Muscle of arm (tissue), 12 donors: ENCODE measurements around the gene SLC25A36. TPM values are rescaled to one million over a fixed set of nuclear protein-coding genes. Genes with fewer than 3 reads are reported as not detected.
"Not testable (repeated sequence)": the region's sequence is repeated elsewhere in the genome, so short reads cannot be mapped to it uniquely, and the experiment has no call there.

Source experiments
- DNase-seq: peaks from one replicate; pipeline ENCODE4 v3.0.0-alpha.2; 2013
- polyA plus RNA-seq, 12 donors: library from polyadenylated mRNA; unstranded; fragments of 120-200 nt; gene quantifications; one replicate each; pipeline ENCODE4 v1.2.1, GENCODE V29; 2013; ENCODE audit not compliant: insufficient read length in 12 of 12

The SLC25A36 gene
- polyA plus RNA-seq, 12 donors, result 50.3 to 107 (median 82.1) TPM; not detected in 1

DNA sequence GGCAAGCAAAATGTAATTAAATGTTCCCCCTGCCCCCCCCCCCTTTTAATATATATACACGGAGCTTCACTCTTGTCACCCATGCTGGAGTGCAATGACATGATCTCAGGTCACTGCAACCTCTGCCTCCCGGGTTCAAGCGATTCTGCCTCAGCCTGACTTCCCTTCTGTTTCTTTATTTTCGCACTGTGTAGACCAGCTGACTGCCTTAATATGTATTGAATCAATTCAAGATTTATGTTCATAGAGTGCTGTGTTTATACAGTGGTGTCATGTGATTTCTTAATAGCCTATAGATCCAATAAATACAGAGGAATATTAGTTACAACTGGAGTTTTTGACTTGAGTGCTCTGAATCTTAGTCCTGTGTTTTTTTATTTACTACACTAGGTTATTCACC lies 39.0 kb downstream of the SLC25A36 start:
- no peak for DNase-seq

DNA sequence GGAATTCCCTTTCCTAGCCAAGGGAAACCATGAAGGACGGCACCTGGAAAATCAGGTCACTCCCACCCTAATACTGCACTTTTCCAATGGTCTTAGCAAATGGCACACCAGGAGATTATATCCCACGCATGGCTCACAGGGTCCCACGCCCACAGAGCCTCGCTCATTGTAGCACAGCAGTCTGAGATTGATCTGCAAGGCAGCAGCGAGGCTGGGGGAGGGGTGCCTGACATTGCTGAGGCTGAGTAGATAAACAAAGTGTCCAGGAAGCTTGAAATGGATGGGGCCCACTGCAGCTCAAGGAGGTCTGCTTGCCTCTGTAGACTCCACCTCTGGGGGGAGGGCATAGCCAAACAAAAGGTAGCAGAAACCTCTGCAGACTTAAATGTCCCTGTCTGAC lies 46.2 kb downstream of the SLC25A36 start:
- not testable (repeated sequence) for DNase-seq

DNA sequence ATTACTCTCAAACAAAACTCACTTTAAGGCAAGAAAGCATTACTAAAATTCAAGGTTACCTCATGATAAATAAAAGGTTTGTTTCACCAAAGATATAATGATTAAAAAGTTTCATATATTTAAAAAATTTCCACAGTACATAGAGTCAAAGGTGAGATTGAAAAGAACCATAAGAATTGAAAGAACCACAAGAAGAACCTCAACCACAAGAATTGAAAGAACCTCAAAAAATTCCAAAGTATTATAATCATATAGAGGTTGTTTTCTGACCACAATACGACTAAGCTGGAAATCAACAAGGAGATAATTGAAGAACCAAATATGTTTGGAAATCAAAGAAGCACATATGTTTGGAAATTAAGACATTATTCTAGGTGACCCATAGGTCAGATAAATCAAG lies 52.7 kb downstream of the SLC25A36 start:
- DNase-seq, result no peak

DNA sequence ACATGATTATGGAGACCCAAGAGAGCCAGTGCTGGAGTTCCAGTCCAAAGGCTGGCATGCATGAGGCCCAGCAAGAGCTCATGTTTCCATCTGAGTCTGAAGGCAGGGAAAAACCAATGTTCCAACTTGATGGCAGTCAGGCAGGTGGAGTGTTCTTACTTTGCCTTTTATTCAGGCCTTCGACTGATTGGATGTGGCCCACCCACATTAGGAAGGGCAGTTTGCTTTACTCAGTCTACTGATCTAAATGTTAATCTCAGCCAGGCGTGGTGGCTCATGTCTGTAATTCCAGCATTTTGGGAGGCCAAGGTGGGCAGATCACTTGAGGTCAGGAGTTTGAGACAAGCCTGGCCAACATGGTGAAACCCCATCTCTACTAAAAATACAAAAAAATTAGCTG lies 53.2 kb downstream of the SLC25A36 start:
- DNase-seq, result not testable (repeated sequence)

DNA sequence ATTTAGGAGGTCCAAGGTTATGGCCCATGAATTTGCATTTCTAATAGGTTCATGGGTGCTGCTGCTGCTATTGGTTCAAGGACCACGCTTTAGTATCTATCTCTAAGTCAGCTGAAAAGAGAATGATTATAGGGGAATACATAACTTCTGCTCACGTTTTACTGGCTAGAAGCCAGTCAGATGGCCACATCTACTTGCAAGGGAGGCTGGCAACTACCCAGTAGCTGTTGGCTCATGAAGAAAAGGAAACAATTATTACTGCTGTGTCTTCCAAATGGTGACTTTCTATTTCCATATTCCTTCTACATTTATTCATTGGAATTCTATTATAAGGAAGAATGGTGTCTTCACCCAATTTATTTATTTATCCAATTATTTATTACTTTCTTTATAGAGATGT lies 54.2 kb downstream of the SLC25A36 start:
- DNase-seq, result no peak

DNA sequence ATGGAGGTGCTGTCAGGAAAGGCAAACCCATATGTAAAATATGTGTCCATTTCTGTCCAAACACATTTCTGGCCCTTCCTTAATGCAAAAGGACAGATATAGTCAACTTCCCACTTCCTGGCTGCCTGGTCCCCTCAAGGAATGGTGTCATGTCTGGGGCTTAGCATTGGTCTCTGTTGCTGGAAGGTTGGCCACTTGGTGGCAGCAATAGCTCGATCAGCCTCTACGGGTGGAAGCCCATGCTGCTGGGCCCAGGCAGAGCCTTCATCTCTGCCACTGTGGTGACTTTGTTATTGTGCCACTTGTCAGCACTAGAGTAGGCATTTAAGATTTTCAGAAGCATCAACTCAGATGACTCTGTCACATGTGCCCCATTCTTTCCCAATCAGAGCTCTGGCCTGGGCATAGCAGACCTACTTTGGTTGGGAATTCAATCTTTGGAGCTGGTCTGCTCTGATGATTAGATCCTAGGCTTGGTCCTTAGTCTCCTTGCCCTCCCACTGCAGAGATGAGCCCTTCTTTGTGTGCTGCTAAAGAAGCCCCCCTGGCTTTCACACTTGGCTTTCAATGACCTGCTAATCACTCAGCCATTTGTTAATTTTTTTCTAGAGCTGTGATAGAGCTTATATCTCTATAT lies 58.5 kb downstream of the SLC25A36 start:
- DNase-seq, result peak; percentile 72

DNA sequence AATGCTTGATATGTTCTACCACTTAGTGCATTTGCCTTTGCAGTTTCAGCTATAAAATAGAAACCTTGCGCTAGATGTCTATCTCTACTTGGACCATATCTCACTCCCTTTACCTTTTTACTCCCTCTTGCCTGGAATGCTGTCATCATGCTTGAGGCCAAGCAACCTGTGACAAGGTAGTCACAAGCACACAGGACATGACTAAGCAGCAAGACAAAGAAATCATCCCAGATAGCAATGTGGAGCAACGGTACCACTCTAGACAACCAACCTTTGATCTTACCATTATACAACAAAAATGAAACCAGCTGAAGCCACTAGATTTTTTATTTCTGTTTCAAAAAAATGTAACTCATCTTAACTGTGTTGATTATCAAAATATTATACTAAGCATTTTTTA lies 59.0 kb downstream of the SLC25A36 start:
- DNase-seq, result no peak

DNA sequence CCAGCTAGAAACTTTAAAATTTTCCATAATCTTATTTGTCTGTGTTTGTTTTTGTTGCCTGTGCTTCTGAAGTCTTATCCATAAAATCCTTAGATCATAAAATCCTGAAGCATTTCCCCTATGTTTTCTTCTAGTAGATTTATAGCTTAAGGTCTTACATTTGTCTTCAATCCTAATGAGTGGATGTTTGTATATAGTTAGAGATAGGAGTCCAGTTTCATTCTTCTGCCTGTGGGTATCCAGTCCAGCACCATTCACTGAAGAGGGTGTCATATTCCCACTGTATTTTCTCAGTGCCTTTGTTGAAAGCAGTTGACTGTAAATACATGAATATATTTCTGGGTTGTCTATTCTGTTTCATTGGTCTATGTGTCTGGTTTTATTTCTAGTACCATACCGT lies 64.7 kb downstream of the SLC25A36 start:
- DNase-seq, result no peak

DNA sequence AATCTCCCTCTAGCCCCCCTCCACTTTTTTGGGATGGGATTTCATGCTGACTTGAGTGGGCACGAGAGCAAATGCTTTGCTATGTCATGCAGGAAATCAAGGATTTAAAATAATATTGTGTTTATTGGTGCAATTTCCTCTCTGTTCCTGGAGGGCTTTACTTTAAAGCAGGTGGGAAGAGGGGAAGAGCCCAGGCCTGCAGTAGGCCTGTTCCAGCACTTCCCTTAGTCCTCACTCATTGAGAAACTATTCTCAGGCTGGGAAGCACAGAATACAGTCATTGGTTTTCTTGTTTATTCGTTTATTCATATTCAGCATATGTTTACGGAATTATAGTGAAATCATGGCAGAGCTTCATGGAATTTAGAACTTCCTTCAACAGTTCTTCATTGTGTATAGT lies 67.9 kb downstream of the SLC25A36 start:
- no peak for DNase-seq

DNA sequence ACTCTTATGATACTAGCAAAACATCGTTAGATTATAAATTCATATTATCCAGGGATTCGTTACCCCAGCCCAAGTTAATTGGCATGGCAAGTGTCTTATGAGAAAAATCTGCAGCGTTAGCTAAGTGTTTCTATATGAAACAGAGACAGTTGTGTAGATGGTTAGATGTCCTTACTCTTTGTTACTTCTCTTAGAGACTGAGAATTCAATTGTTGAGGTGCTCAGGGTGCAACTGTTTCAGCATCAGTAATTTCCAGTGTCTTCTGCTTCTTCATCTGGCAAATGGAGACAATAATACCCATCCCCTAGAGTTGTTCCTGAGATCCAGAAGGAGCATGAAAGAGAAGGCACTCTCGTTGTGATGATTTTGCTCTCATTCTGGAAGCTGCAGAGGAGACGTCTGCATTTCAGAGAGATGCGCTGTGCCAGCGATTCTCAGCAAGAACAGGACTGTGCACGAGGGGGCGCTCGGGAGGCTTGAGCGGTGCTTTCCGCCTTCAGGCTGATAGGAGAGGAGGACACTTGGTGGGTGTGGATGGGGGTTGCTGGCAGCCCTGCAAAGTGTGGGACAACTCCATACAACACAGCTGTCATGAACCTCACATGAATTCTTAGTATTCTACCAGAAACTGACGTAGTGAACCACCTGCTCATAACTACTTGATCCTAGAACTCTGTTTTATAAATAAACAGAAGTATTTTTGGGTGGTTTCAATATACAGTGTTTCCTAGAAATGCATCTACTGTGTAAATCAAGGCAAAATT lies 69.8 kb downstream of the SLC25A36 start:
- DNase-seq, result peak; percentile 91

DNA sequence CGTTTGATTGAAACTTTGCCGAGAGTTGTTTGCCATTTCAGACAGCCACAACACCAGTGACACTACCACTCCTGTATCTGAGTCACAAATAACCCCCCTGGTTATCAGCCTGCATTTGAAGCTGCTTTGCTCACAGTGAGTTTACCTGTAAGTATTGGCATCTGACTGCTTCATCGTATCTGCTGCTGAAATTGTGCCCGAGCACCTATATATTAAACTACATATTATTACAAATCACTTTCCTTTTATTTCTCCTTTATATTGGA lies 70.3 kb downstream of the SLC25A36 start:
- no peak for DNase-seq

DNA sequence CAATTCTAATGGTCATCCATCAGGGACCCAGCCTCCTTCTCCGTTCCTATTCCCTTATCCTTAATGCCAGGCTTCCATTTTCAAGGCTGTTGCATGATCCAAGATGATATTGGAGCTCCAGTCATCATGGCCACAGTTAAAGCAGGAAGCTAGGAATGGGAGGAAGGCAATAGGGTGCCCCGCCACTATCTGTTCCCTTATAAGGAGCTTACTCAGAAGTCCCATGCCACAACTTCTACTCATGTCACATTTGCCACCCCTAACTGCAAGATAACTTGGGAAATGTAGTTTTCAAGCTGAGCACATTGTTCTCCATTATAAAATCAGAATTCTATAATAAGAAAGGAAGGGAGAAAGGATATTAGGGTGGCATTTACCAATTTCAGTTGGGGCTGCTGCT lies 70.9 kb downstream of the SLC25A36 start:
- DNase-seq, result no peak

DNA sequence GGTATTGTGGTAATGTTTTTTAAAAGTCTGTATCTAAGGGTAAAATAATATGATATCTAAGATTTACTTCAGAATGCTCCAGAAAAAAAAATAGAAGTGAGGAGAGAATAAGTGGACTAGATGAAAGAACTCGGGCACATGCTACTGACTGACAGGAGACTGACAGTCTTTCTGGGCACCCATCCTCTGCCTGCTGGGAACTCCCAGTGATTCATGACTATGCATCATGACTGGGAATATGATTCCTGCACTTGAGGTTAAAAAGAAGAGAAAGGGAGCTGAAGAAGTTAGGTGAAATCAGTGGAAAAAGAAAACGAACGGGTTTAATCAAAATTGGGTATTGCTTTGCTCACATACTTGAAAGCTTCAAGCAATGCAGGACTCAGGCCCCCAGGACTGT lies 73.8 kb downstream of the SLC25A36 start:
- no peak for DNase-seq

DNA sequence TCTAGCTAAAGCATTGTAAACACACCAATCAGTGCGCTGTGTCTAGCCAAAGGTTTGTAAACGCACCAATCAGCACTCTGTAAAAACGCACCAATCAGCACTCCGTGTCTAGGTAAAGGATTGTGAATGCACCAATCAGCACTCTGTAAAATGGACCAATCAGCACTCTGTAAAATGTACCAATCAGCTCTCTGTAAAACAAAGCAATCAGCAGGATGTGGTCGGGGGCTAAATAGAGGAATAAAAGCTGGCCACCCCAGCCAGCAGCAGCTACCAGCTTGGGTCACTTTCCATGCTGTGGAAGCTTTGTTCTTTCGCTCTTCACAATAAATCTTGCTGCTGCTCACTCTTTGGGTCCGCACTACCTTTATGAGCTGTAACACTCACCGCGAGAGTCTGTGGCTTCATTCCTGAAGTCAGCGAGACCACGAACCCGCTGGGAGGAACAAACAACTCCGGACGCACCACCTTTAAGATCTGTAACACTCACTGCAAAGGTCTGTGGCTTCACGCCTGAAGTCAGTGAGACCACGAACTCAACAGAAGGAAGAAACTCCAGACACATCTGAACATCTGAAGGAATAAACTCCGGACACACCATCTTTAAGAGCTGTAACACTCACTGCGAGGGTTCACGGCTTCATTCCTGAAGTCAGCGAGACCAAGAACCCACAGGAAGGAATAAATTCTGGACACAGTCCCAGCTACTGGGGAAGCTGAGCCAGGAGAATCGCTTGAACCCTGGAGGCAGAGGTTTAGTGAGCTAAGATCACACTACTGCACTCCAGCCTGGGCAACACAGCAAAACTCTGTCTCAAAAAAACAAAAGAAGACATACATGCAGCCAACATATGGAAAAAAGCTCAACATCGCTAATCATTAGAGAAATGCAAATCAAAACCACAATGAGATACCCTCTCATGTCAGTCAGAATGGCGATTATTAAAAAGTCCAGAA lies 76.0 kb downstream of the SLC25A36 start:
- DNase-seq, result not testable (repeated sequence)

DNA sequence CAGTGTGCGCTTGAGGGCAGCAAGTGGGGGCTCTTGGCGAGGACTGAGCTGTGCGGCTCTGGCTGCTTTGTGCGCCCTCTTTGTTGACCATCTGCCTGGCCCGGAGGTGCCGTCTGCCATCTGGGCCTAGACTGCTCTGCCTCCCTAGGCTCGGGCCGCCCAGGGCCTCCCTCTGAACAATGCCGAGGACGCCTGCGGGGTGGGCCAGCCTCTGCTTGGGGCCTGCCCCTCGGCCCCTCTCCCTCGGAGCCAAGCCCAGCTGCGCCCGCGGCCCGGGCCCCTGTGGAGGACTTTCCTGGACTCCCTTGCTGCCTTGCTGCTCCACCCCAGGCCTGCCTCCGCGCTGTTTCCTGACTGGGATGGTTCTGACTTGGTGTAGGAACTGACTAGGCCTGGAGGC lies 77.6 kb downstream of the SLC25A36 start:
- DNase-seq, result no peak

DNA sequence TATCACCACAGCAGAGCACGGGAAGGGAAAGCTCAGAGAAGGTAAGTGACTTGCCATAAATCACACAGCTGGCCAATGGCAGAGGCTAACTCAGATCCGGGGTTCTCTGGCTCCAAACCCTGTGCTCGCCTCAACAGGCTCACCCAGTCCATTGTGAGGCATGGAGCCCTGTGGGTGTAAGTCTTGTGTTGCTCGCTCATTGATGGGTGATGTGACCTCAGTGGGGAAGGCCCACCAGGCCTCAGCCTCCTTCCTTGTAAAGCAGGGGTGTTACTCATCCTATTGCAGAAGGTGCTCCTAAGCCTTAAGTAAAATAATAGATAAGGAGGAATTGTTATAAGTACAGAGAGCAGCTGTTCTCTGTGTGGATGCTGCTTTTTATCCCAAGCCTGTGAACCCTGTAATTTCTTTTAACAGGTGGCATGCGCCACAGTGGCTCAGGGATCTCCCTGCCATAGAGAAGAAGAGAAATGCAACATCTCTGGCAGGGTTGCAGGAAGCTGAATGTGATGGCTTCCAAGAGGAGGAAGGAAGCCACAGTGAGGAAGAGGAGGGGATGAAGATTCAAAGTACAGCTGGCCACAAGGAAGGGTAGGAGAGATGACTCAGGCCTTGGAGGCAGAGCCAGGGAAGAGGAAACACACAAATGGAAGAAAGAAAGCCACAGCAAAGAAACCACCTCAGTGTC lies 78.7 kb downstream of the SLC25A36 start:
- DNase-seq, result no peak

DNA sequence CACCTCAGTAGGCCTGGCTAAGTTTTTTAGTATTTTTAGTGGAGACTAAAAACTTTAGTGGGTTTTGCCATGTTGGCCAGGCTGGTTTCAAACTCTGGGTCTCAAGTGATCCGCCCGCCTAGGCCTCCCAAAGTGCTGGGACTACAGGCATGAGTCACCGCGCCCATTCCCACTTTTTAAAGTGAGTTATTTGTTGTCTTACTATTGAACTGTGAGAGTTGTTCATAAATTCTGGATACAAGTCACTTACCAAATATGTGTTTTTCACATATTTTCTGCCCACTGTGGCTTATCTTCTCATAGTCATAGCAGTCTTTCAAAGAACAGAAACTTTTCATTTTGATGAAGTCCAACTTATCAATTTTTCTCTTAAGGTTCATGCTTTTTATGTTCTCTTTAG lies 79.6 kb downstream of the SLC25A36 start:
- no peak for DNase-seq

Other genes with a start within 250 kb of the SLC25A36 start
- 10 to 100 TPM in 11 of 12 donors, not detected in 1; 13.0 to 36.2 (median 19.1) TPM for gene SPSB4, start 109.5 kb downstream of the SLC25A36 start, polyA plus RNA-seq